Measurements from ENCODE around the gene FLT4. TPM values are rescaled to one million over a fixed set of nuclear protein-coding genes. Genes with fewer than 3 reads are reported as not detected.

The FLT4 gene
- total and polyA plus RNA-seq, 5 donors = 2.0 to 4.8 (median 3.3) TPM

GRCh38 chr5:180602481-180603075 is 46.8 kb downstream of the FLT4 start:
- WGBS = 66% methylated on average over 15 of the region's 15 CpGs

GRCh38 chr5:180601591-180602480 is 47.6 kb downstream of the FLT4 start:
- WGBS = 84% methylated on average over 36 of the region's 36 CpGs
- Histone ChIP-seq H3K27ac (ENCODE audit: low read length) (no peak overlapping the region), H3K4me1 (ENCODE audit: control insufficient read depth, insufficient read depth, low read length) (no peaks in the 10 kb centered on the region), H3K9me3 (ENCODE audit: control insufficient read depth, low read length) (no peaks in the 10 kb centered on the region), H3K27me3 (ENCODE audit: control insufficient read depth, insufficient read depth) (no peaks in the 10 kb centered on the region), H3K4me3 (ENCODE audit: low read length) (no peak overlapping the region)
- ATAC-seq (no peak), DNase-seq (peak in 1 of 3 donors; percentile 53)
- intact Hi-C loops (cut with DNase I) = no loop called here

More at GRCh38 chr5:180602481-180603075, 46.8 kb downstream of the FLT4 start:
- intact Hi-C loops (cut with DNase I) = no loop called here
- H3K27ac ChIP-seq (ENCODE audit: low read length) = no peak overlapping the region
- ATAC-seq (no peak), DNase-seq (peak in 2 of 3 donors; percentile 11 to 19)
- no peaks in the 10 kb centered on the region for H3K9me3 ChIP-seq (ENCODE audit: control insufficient read depth, low read length)
- H3K4me1 ChIP-seq (ENCODE audit: control insufficient read depth, insufficient read depth, low read length) = no peaks in the 10 kb centered on the region
- H3K27me3 ChIP-seq (ENCODE audit: control insufficient read depth, insufficient read depth) = no peaks in the 10 kb centered on the region
- no peak overlapping the region for H3K4me3 ChIP-seq (ENCODE audit: low read length)

- ATAC-seq = no peak
- Histone ChIP-seq H3K27ac (ENCODE audit: low read length) (no peak overlapping the region), H3K27me3 (ENCODE audit: control insufficient read depth, insufficient read depth) (no peaks in the 10 kb centered on the region), H3K4me1 (ENCODE audit: control insufficient read depth, insufficient read depth, low read length) (no peaks in the 10 kb centered on the region), H3K4me3 (ENCODE audit: low read length) (no peak overlapping the region), H3K9me3 (ENCODE audit: control insufficient read depth, low read length) (no peaks in the 10 kb centered on the region)
- WGBS = 84% methylated on average over 12 of the region's 12 CpGs
- peak in 1 of 3 donors; percentile 59 for DNase-seq
- intact Hi-C loops (cut with DNase I) = no loop called here
Observed at GRCh38 chr5:180600554-180601041, 48.8 kb downstream of the FLT4 start.

- DNase-seq = no peak
Observed at GRCh38 chr5:180599981-180600553, 49.3 kb downstream of the FLT4 start.

GRCh38 chr5:180599590-180599914 is 49.8 kb downstream of the FLT4 start:
- DNase-seq (no peak), ATAC-seq (no peak)
- H3K4me1 ChIP-seq (ENCODE audit: control insufficient read depth, insufficient read depth, low read length) = no peaks in the 10 kb centered on the region
- H3K27me3 ChIP-seq (ENCODE audit: control insufficient read depth, insufficient read depth) = no peaks in the 10 kb centered on the region
- H3K27ac ChIP-seq (ENCODE audit: low read length) = no peak overlapping the region
- H3K9me3 ChIP-seq (ENCODE audit: control insufficient read depth, low read length) = no peaks in the 10 kb centered on the region
- WGBS = 94% methylated on average over 6 of the region's 6 CpGs
- intact Hi-C loops (cut with DNase I) = no loop called here
- no peak overlapping the region for H3K4me3 ChIP-seq (ENCODE audit: low read length)

More at GRCh38 chr5:180599981-180600553, 49.3 kb downstream of the FLT4 start:
- no peaks in the 10 kb centered on the region for H3K9me3 ChIP-seq (ENCODE audit: control insufficient read depth, low read length)
- ATAC-seq = no peak
- no peak overlapping the region for H3K27ac ChIP-seq (ENCODE audit: low read length)
- H3K4me3 ChIP-seq (ENCODE audit: low read length) = no peak overlapping the region
- no peaks in the 10 kb centered on the region for H3K27me3 ChIP-seq (ENCODE audit: control insufficient read depth, insufficient read depth)
- intact Hi-C loops (cut with DNase I) = no loop called here
- no peaks in the 10 kb centered on the region for H3K4me1 ChIP-seq (ENCODE audit: control insufficient read depth, insufficient read depth, low read length)
- WGBS = 73% methylated on average over 16 of the region's 16 CpGs

- Histone ChIP-seq H3K4me3 (ENCODE audit: low read length) (no peak overlapping the region), H3K9me3 (ENCODE audit: control insufficient read depth, low read length) (no peaks in the 10 kb centered on the region), H3K27me3 (ENCODE audit: control insufficient read depth, insufficient read depth) (no peaks in the 10 kb centered on the region), H3K4me1 (ENCODE audit: control insufficient read depth, insufficient read depth, low read length) (no peaks in the 10 kb centered on the region), H3K27ac (ENCODE audit: low read length) (no peak overlapping the region)
- ATAC-seq (no peak), DNase-seq (peak in 1 of 3 donors; percentile 19)
- 88% methylated on average over 16 of the region's 16 CpGs for WGBS
- intact Hi-C loops (cut with DNase I) = no loop called here
Observed at GRCh38 chr5:180598797-180599589, 50.4 kb downstream of the FLT4 start.

- intact Hi-C loops (cut with DNase I) = no loop called here
- DNase-seq (peak in 1 of 3 donors; percentile 29), ATAC-seq (no peak)
- Histone ChIP-seq H3K4me3 (ENCODE audit: low read length) (no peak overlapping the region), H3K4me1 (ENCODE audit: control insufficient read depth, insufficient read depth, low read length) (no peaks in the 10 kb centered on the region), H3K27ac (ENCODE audit: low read length) (no peak overlapping the region), H3K9me3 (ENCODE audit: control insufficient read depth, low read length) (no peaks in the 10 kb centered on the region), H3K27me3 (ENCODE audit: control insufficient read depth, insufficient read depth) (no peaks in the 10 kb centered on the region)
- 81% methylated on average over 9 of the region's 9 CpGs for WGBS
Observed at GRCh38 chr5:180598316-180598701, 51.1 kb downstream of the FLT4 start.

- H3K9me3 ChIP-seq (ENCODE audit: control insufficient read depth, low read length) = no peaks in the 10 kb centered on the region
- H3K4me1 ChIP-seq (ENCODE audit: control insufficient read depth, insufficient read depth, low read length) = no peaks in the 10 kb centered on the region
- DNase-seq (peak in 1 of 3 donors; percentile 39), ATAC-seq (no peak)
- no peak overlapping the region for H3K4me3 ChIP-seq (ENCODE audit: low read length)
- no peaks in the 10 kb centered on the region for H3K27me3 ChIP-seq (ENCODE audit: control insufficient read depth, insufficient read depth)
- intact Hi-C loops (cut with DNase I) = no loop called here
- WGBS = 75% methylated on average over 24 of the region's 24 CpGs
- H3K27ac ChIP-seq (ENCODE audit: low read length) = no peak overlapping the region
Observed at GRCh38 chr5:180596668-180597231, 52.6 kb downstream of the FLT4 start.

GRCh38 chr5:180596115-180596667 is 53.2 kb downstream of the FLT4 start:
- intact Hi-C loops (cut with DNase I) = no loop called here
- DNase-seq (no peak), ATAC-seq (no peak)
- Histone ChIP-seq H3K27ac (ENCODE audit: low read length) (no peak overlapping the region), H3K27me3 (ENCODE audit: control insufficient read depth, insufficient read depth) (no peaks in the 10 kb centered on the region), H3K4me1 (ENCODE audit: control insufficient read depth, insufficient read depth, low read length) (no peaks in the 10 kb centered on the region), H3K9me3 (ENCODE audit: control insufficient read depth, low read length) (no peaks in the 10 kb centered on the region), H3K4me3 (ENCODE audit: low read length) (no peak overlapping the region)
- 90% methylated on average over 12 of the region's 12 CpGs for WGBS

GRCh38 chr5:180595381-180596114 is 53.9 kb downstream of the FLT4 start:
- intact Hi-C loops (cut with DNase I) = no loop called here
- DNase-seq (peak in 1 of 3 donors; percentile 14), ATAC-seq (no peak)
- no peak overlapping the region for H3K4me3 ChIP-seq (ENCODE audit: low read length)
- no peaks in the 10 kb centered on the region for H3K9me3 ChIP-seq (ENCODE audit: control insufficient read depth, low read length)
- WGBS = 88% methylated on average over 25 of the region's 25 CpGs
- H3K27ac ChIP-seq (ENCODE audit: low read length) = no peak overlapping the region
- no peaks in the 10 kb centered on the region for H3K27me3 ChIP-seq (ENCODE audit: control insufficient read depth, insufficient read depth)
- no peaks in the 10 kb centered on the region for H3K4me1 ChIP-seq (ENCODE audit: control insufficient read depth, insufficient read depth, low read length)

All from right cardiac atrium (tissue), 5 donors.